Liver (tissue), 9 donors: ENCODE results near the gene CTSC. TPM values are rescaled to one million over a fixed set of nuclear protein-coding genes. Genes with fewer than 3 reads are reported as not detected.

Experiments
- DNase-seq: peaks from one replicate; pipeline ENCODE4 v3.0.0-alpha.2; 2017; ENCODE audit warnings: low spot score
- H3K27ac ChIP-seq, 2 donors: one replicate each; pipeline ENCODE4 v1.7.0; 2013; ENCODE audit warnings: inconsistent platforms in 2 of 2, low read length in 2 of 2, control low read depth in 1 of 2, low read depth in 1 of 2, mild to moderate bottlenecking in 1 of 2
- H3K27me3 ChIP-seq, 4 donors: one replicate each; pipeline versions ENCODE4 v1.6.1 to v1.7.0; 2013; ENCODE audit warnings: low read length in 3 of 4, inconsistent platforms in 1 of 4, mild to moderate bottlenecking in 1 of 4, moderate library complexity in 1 of 4; ENCODE audit not compliant: control insufficient read depth in 4 of 4, insufficient read depth in 4 of 4
- H3K36me3 ChIP-seq, 4 donors: one replicate each; pipeline versions ENCODE4 v1.6.1 to v1.7.0; 2013; ENCODE audit warnings: low read length in 3 of 4, mild to moderate bottlenecking in 3 of 4, low read depth in 1 of 4, moderate library complexity in 1 of 4; ENCODE audit not compliant: control insufficient read depth in 4 of 4, insufficient read depth in 3 of 4
- H3K4me1 ChIP-seq, 4 donors: one replicate each; pipeline versions ENCODE4 v1.6.1 to v1.7.0; 2013; ENCODE audit warnings: low read length in 3 of 4, mild to moderate bottlenecking in 3 of 4, moderate library complexity in 1 of 4; ENCODE audit not compliant: control insufficient read depth in 4 of 4, insufficient read depth in 4 of 4
- H3K4me3 ChIP-seq, 3 donors: one replicate each; pipeline versions ENCODE4 v1.6.1 to v1.7.0; 2013; ENCODE audit warnings: low read length in 3 of 3, control low read depth in 1 of 3, low read depth in 1 of 3, mild to moderate bottlenecking in 1 of 3
- H3K9ac ChIP-seq, 2 donors: one replicate each; pipeline ENCODE4 v1.7.0; 2013; ENCODE audit warnings: low read length in 2 of 2, mild to moderate bottlenecking in 2 of 2, moderate library complexity in 2 of 2, control low read depth in 1 of 2, low read depth in 1 of 2
- H3K9me3 ChIP-seq, 4 donors: one replicate each; pipeline versions ENCODE4 v1.6.1 to v1.7.0; 2013; ENCODE audit warnings: low read length in 3 of 4; ENCODE audit not compliant: control insufficient read depth in 4 of 4
- ATF3 ChIP-seq: IDR thresholded peaks from 2 replicates; pipeline ENCODE4 v1.6.1; 2016; ENCODE audit warnings: antibody characterized with exemption
- CTCF ChIP-seq: fragments of 150-350 bp; IDR thresholded peaks from 2 replicates; pipeline ENCODE4 v1.5.1; 2017; ENCODE audit warnings: improper control_type of control experiment, low read depth, low read length; ENCODE audit not compliant: missing input control
- EGR1 ChIP-seq, 2 donors: IDR thresholded peaks; 2 replicates each; pipeline ENCODE4 v1.6.1; 2016 to 2018; ENCODE audit warnings: antibody characterized with exemption in 2 of 2, low read depth in 2 of 2
- FOXA1 ChIP-seq: IDR thresholded peaks from 2 replicates; pipeline ENCODE4 v1.6.1; 2016; ENCODE audit warnings: antibody characterized with exemption
- FOXA2 ChIP-seq: IDR thresholded peaks from 2 replicates; pipeline ENCODE4 v1.6.1; 2016; ENCODE audit warnings: antibody characterized with exemption
- GABPA ChIP-seq, 2 donors: IDR thresholded peaks in 1 of 2; conservative IDR thresholded peaks in 1 of 2; 2 replicates each; pipeline ENCODE4 v1.6.1; 2016; ENCODE audit warnings: antibody characterized with exemption in 2 of 2, mild to moderate bottlenecking in 1 of 2, moderate library complexity in 1 of 2
- HNF4A ChIP-seq, 2 donors: conservative IDR thresholded peaks; 2 replicates each; pipeline ENCODE4 v1.6.1; 2016; ENCODE audit warnings: antibody characterized with exemption in 2 of 2, mild to moderate bottlenecking in 2 of 2
- HNF4G ChIP-seq: IDR thresholded peaks from 2 replicates; pipeline ENCODE4 v1.6.1; 2016; ENCODE audit warnings: antibody characterized with exemption
- JUND ChIP-seq, 2 donors: IDR thresholded peaks; 2 replicates each; pipeline ENCODE4 v1.6.1; 2016; ENCODE audit warnings: antibody characterized with exemption in 2 of 2
- MAX ChIP-seq: IDR thresholded peaks from 2 replicates; pipeline ENCODE4 v1.6.1; 2016; ENCODE audit warnings: antibody characterized with exemption
- NR2F2 ChIP-seq: IDR thresholded peaks from 2 replicates; pipeline ENCODE4 v1.6.1; 2016; ENCODE audit warnings: antibody characterized with exemption
- RAD21 ChIP-seq, 2 donors: IDR thresholded peaks; 2 replicates each; pipeline ENCODE4 v1.6.1; 2016; ENCODE audit warnings: antibody characterized with exemption in 2 of 2, mild to moderate bottlenecking in 2 of 2
- REST ChIP-seq: IDR thresholded peaks from 2 replicates; pipeline ENCODE4 v1.6.1; 2016; ENCODE audit warnings: antibody characterized with exemption, mild to moderate bottlenecking
- RXRA ChIP-seq, 2 donors: IDR thresholded peaks; 2 replicates each; pipeline ENCODE4 v1.6.1; 2017 to 2018; ENCODE audit warnings: antibody characterized with exemption in 2 of 2, mild to moderate bottlenecking in 1 of 2
- SP1 ChIP-seq: IDR thresholded peaks from 2 replicates; pipeline ENCODE4 v1.6.1; 2018; ENCODE audit warnings: antibody characterized with exemption, mild to moderate bottlenecking
- TAF1 ChIP-seq: conservative IDR thresholded peaks from 2 replicates; pipeline ENCODE4 v1.6.1; 2016; ENCODE audit warnings: antibody characterized with exemption, mild to moderate bottlenecking
- YY1 ChIP-seq: IDR thresholded peaks from 2 replicates; pipeline ENCODE4 v1.6.1; 2016; ENCODE audit warnings: antibody characterized with exemption, mild to moderate bottlenecking
- ZBTB33 ChIP-seq: IDR thresholded peaks from 2 replicates; pipeline ENCODE4 v1.6.1; 2016; ENCODE audit warnings: antibody characterized with exemption
- WGBS: extraction: QIAGEN DNeasy Blood & Tissue Kit; methylation state at CpG from one replicate; pipeline ENCODE4 v1.1.7; 2013; 5-methylcytosine and 5-hydroxymethylcytosine counted together
- polyA plus RNA-seq, 2 donors: library from polyadenylated mRNA; stranded (reverse) in 1 of 2; unstranded in 1 of 2; fragments of 200-250 nt in 1 of 2; fragments of >200 nt in 1 of 2; fragmentation: Nextera tagmentation in 1 of 2; extraction: Ambion mirVana in 1 of 2; gene quantifications; one replicate each; pipeline versions ENCODE4 v1.2.1 to v1.2.3, GENCODE V29; 2013 to 2015
- total RNA-seq, 2 donors: library from RNA; depleted of rRNA; stranded (reverse); fragments of >200 nt; gene quantifications; one replicate each; pipeline ENCODE4 v1.2.3, GENCODE V29; 2014
- donor health status: healthy.
- donor health status: healthy.
- donor health status: healthy.
- donor health status: healthy.
- donor health status: healthy.

The CTSC gene
- total and polyA plus RNA-seq, 4 donors, result 22.4 to 68.7 (median 31.3) TPM

GRCh38 chr11:88344869-88345268 is 7.3 kb upstream of the CTSC start:
- no peaks in the 10 kb centered on the region for H3K4me1 ChIP-seq
- H3K36me3 ChIP-seq, result no peaks in the 10 kb centered on the region
- no peak overlapping the region for H3K9ac ChIP-seq
- H3K27me3 ChIP-seq, result no peaks in the 10 kb centered on the region
- DNase-seq, result no peak
- TF ChIP-seq JUND (IDR thresholded peaks at IDR 0.05), result no peak
- no peak for TF ChIP-seq HNF4G
- no peak for TF ChIP-seq ATF3
- TF ChIP-seq EGR1 (IDR thresholded peaks at IDR 0.05; ENCODE audit: low read depth in 2 of 2), result no peak
- no peak for TF ChIP-seq SP1
- TF ChIP-seq ZBTB33, result no peak
- no peak for TF ChIP-seq CTCF
- no peak for TF ChIP-seq FOXA1
- no peak for TF ChIP-seq YY1
- TF ChIP-seq GABPA (IDR thresholded peaks at IDR 0.05 in 1 of 2, conservative IDR thresholded peaks at IDR 0.05 in 1 of 2), result no peak
- no peak for TF ChIP-seq NR2F2
- TF ChIP-seq RAD21 (IDR thresholded peaks at IDR 0.05), result no peak
- TF ChIP-seq HNF4A (conservative IDR thresholded peaks at IDR 0.05), result no peak
- no peak for TF ChIP-seq TAF1
- no peak for TF ChIP-seq MAX
- TF ChIP-seq REST, result no peak
- TF ChIP-seq RXRA (IDR thresholded peaks at IDR 0.05), result no peak
- no peak for TF ChIP-seq FOXA2
- H3K4me3 ChIP-seq, result no peak overlapping the region
- no peaks in the 10 kb centered on the region for H3K9me3 ChIP-seq
- H3K27ac ChIP-seq, result no peak overlapping the region
- WGBS, result 84% methylated on average over 2 of the region's 2 CpGs
